HG03045 (cell line): Measurements from ENCODE around the gene RBM45.

Experiments
- ATAC-seq: cut with Tn5 transposase; IDR thresholded peaks from one replicate; pipeline ENCODE4 v1.9.1; 2021; ENCODE audit warnings: mild to moderate bottlenecking, moderate library complexity; ENCODE audit not compliant: unreplicated experiment

Gene RBM45

GRCh38 chr2:178155524-178155923 is 43.3 kb downstream of the RBM45 start:
- no peak for ATAC-seq

GRCh38 chr2:178157574-178157973 is 45.3 kb downstream of the RBM45 start:
- no peak for ATAC-seq

- no peak for ATAC-seq
Measured at GRCh38 chr2:178159966-178160365, 47.7 kb downstream of the RBM45 start.

GRCh38 chr2:178160601-178161000 is 48.4 kb downstream of the RBM45 start:
- ATAC-seq, result no peak

- no peak for ATAC-seq
Measured at GRCh38 chr2:178163395-178163794, 51.2 kb downstream of the RBM45 start.

GRCh38 chr2:178163911-178164310 is 51.7 kb downstream of the RBM45 start:
- no peak for ATAC-seq

- no peak for ATAC-seq
Measured at GRCh38 chr2:178173657-178174056, 61.4 kb downstream of the RBM45 start.

GRCh38 chr2:178177066-178177679 is 64.9 kb downstream of the RBM45 start:
- ATAC-seq, result no peak
